ENCODE results near the gene SPTLC1. TPM values are rescaled to one million over a fixed set of nuclear protein-coding genes. Genes with fewer than 3 reads are reported as not detected.

SPTLC1 gene
- total and polyA plus RNA-seq, 2 of the 8 experiments (the other 6 are each of a cell fraction or from before 2014, with no cell fraction given): 34.2 to 62.1 TPM

- H2BK120ac ChIP-seq (replicated peaks; ENCODE audit: low read depth, low read length): no peak overlapping the region
- ChIA-PET CTCF (ENCODE audit: partially characterized antibody) (interaction anchor here (1.0 to 2.4 kb wide), 5 partner anchors 10 to 231 kb away, joined by 3 to 8 read pairs (median 4); no protein-coding TSS in a partner anchor), POLR2A (ENCODE audit: partially characterized antibody) (no interaction called here)
- no peaks in the 10 kb centered on the region for H3K9me3 ChIP-seq (ENCODE audit: insufficient read depth in 2 of 2, low read depth in 1 of 2, low read length in 1 of 2)
- H4K20me1 ChIP-seq (replicated peaks in 1 of 2; ENCODE audit: control insufficient read depth in 1 of 2, insufficient read depth in 2 of 2, low read length in 2 of 2): no peaks in the 10 kb centered on the region
- FAIRE-seq (no peak), DNase-seq (ENCODE audit: low read depth in 1 of 2, low spot score in 2 of 2) (peak in 1 of 2 experiments; percentile 23)
- no peak overlapping the region for H2BK12ac ChIP-seq (ENCODE audit: low read depth, low read length)
- H3K79me2 ChIP-seq (ENCODE audit: control insufficient read depth in 1 of 2, insufficient read depth in 2 of 2, low read length in 2 of 2): no peaks in the 10 kb centered on the region
- no peak overlapping the region for H2AK5ac ChIP-seq (ENCODE audit: low read depth, low read length)
- no peaks in the 10 kb centered on the region for H3K4me1 ChIP-seq (replicated peaks in 1 of 4; ENCODE audit: control insufficient read depth in 3 of 4, insufficient read depth in 4 of 4, low read length in 3 of 4)
- no peak overlapping the region for H3K18ac ChIP-seq (ENCODE audit: extremely low read depth, low read length)
- H3K23ac ChIP-seq (ENCODE audit: insufficient read length): no peak overlapping the region
- no peaks in the 10 kb centered on the region for H3K27me3 ChIP-seq (replicated peaks in 1 of 4; ENCODE audit: control insufficient read depth in 3 of 4, extremely low read depth in 1 of 4, insufficient read depth in 3 of 4, low read length in 3 of 4)
- H3K27ac ChIP-seq (ENCODE audit: low read depth, low read length): no peak overlapping the region
- no peak overlapping the region for H2BK5ac ChIP-seq (ENCODE audit: low read depth, low read length)
- no peak overlapping the region for H3K9ac ChIP-seq (replicated peaks in 1 of 4; ENCODE audit: extremely low read depth in 1 of 4, low read depth in 3 of 4, low read length in 3 of 4)
- no peaks in the 10 kb centered on the region for H3K23me2 ChIP-seq (ENCODE audit: low read depth, low read length)
- WGBS, 2 experiments (ENCODE audit: extremely low coverage in 1 of 2, insufficient coverage in 1 of 2, insufficient read length in 1 of 2, insufficient replicate concordance in 2 of 2, low coverage in 1 of 2, low lambda C conversion rate in 2 of 2, missing lambda C conversion rate in 1 of 2): 90% methylated on average over 12 of the region's 12 CpGs; no CpG with 5 or more reads in 1 of the 2 experiments
- no peaks in the 10 kb centered on the region for H3K79me1 ChIP-seq (ENCODE audit: low read depth, low read length)
- H4K91ac ChIP-seq (replicated peaks; ENCODE audit: insufficient read length, low read length): no peak overlapping the region
- H2BK15ac ChIP-seq (ENCODE audit: low read length): no peak overlapping the region
- no peak overlapping the region for H3K4me2 ChIP-seq (ENCODE audit: insufficient read depth in 1 of 2, low read depth in 2 of 2, low read length in 2 of 2)
- no peaks in the 10 kb centered on the region for H3K36me3 ChIP-seq (ENCODE audit: control insufficient read depth in 2 of 4, insufficient read depth in 4 of 4, low read length in 3 of 4)
- no peak overlapping the region for H4K8ac ChIP-seq (ENCODE audit: extremely low read depth, insufficient read depth, low read length)
- H4K5ac ChIP-seq (ENCODE audit: insufficient read length, low read depth, low read length): no peak overlapping the region
- no peak overlapping the region for H3K56ac ChIP-seq (replicated peaks; ENCODE audit: insufficient read length, low read depth, low read length)
- H3K4ac ChIP-seq (replicated peaks; ENCODE audit: insufficient read length, low read depth, low read length): no peak overlapping the region
- no peak for TF ChIP-seq TAF7 (optimal IDR thresholded peaks at IDR 0.05; ENCODE audit: borderline replicate concordance, low read depth, low read length)
- TF ChIP-seq CHD2 (IDR thresholded peaks at IDR 0.05; ENCODE audit: low read length): no peak
- TF ChIP-seq EP300 (IDR thresholded peaks at IDR 0.05; ENCODE audit: borderline replicate concordance in 1 of 2, low read depth in 2 of 2, low read length in 2 of 2): no peak
- no peak for TF ChIP-seq EZH2 (IDR thresholded peaks at IDR 0.05; ENCODE audit: low read depth, low read length, severe bottlenecking)
- no peak for TF ChIP-seq ATF3 (IDR thresholded peaks at IDR 0.05; ENCODE audit: insufficient read depth, low read depth, low read length)
- TF ChIP-seq CEBPB (IDR thresholded peaks at IDR 0.05; ENCODE audit: low read depth, low read length): no peak
- no peak for TF ChIP-seq PHF8 (conservative IDR thresholded peaks at IDR 0.05; ENCODE audit: low read depth, low read length)
- H2AFZ ChIP-seq (ENCODE audit: low read length): no peak overlapping the region
- H3K14ac ChIP-seq (ENCODE audit: insufficient read length): no peak overlapping the region
- no peak overlapping the region for H3K4me3 ChIP-seq (ENCODE audit: extremely low read depth in 1 of 4, insufficient read depth in 2 of 4, low read depth in 3 of 4, low read length in 4 of 4)
- no peak overlapping the region for H2BK20ac ChIP-seq (ENCODE audit: low read length)
Observed at GRCh38 chr9:91992461-91993041, 122.7 kb downstream of the SPTLC1 start.
